Stimulated activated naive CD8-positive, alpha-beta T cell treated with anti-CD3 and anti-CD28 coated beads, Interleukin-15, Interleukin-2, amounts not matched to agents 100 U/mL and 50 U/mL, for 24 hours (primary cell): Measurements from ENCODE around the gene CXCL11.
A peak's percentile ranks its signal among the peaks of the same experiment; 100 is the strongest.
"Not testable (repeated sequence)": the region's sequence is repeated elsewhere in the genome, so short reads cannot be mapped to it uniquely, and the experiment has no call there.

Source experiments
- ATAC-seq: fragments of 150-1000 bp; cut with Tn5 transposase; one replicate; pipeline ENCODE4 v1.10.0; 2021
- DNase-seq: peaks from one replicate; pipeline ENCODE4 v3.0.0; 2021

Gene CXCL11

DNA sequence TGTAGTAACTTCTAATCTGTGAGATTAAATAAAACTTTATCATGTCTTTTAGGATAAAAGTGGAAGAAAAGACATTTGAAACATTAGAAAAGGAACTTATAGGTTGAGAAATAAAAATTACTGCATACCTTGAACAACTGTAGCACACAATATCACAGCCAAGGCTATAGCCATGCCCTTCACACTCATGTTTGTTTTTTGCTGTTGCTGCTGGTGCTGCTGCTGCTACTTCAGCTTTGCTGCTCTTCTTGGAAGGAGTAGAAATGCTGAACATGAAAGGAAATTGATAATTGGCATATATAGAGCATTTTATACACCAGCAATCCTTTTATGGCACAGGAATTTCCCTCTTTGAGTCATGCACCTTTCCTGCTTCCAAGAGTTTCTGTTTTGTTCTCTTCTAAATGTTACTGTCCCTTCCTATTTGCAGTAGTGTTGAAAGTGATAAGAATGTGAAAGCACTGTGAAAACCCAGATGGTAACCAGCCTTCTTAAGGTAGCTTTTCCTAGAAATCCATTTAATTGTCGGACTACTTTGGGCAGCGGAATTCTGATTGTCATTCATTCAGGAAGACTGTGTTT lies at the start of gene CXCL11:
CXCL11 (minus strand) TSS at position 272 of the 582 bp plus-strand sequence; CDS start at position 189, 83 bp downstream.
- no peak for DNase-seq
- ATAC-seq = no peak

DNA sequence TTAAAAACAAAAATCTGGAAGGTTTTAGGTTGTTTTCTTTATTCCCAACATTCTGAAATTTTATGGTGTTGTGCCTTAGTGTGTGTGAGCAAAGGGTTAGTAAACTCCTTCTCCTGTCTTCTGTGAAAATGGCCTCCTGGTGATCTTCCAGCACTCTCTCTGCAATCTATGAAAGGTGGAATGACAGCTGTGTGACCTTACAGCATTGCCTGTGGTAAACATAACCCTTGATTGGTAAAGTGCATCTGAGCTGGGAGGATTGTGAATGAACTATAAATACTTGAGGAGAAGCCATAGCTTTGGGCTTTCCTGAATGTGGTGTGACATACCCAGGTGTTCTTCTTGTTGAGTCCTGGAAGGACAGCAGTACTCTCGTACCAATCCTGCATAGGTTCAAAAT lies 48.7 kb upstream of the CXCL11 start:
- ATAC-seq (no peak), DNase-seq (no peak)

DNA sequence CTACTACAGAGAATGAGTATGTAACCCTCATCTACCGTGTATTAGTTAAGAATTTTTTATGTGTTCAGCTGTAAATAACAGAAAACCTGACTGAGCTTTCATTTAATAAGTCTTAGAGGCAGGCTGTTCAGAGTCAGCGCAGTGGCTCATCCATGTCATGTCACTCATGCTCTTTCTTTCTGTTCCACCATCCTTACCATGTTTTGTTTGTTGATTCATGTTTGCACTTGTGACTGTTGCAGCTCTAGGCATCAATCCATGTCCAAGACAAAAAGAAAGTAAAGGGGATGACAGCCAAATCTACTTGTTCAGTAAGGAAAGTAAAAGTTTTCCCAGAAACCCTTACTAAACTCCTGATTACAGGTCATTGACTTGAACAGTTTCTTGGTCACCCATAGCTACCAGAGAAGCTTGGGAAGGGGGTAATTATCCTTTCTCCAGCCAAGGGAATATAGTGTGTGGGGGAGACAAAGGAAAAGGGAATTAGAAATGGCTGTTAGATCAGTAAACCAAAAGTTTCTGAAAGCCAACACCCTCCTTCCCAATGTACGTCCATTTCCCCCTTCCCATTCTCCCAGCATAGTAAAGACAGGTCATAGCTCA lies 47.6 kb upstream of the CXCL11 start:
- no peak for ATAC-seq
- DNase-seq = no peak

DNA sequence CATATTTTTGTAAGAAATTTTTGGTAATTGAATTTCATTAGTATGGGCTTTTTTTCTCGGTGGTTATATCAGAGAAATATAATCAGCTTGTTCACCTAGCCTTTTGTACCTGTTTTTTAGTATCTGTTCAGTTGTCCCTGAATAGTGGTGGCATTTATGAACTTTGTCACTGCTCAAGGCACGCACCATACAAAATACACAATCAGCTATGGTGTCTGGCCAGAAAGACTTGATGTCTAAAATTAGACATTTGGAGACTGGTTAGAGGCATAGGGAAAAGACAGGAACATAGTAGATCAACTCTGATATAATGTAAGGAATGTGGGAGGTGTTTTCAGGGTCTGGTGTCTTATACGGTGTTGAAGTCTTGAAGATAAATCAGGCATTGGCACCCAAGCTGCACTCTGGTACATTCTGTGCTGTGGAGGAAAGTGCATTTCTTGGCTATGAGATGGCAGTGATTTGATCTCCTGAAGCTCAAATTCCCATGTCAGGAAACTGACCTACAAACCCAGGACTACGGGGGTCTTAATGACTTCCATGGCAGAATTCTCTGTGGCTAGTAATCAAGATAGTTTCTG lies 42.3 kb upstream of the CXCL11 start:
- no peak for ATAC-seq
- no peak for DNase-seq

DNA sequence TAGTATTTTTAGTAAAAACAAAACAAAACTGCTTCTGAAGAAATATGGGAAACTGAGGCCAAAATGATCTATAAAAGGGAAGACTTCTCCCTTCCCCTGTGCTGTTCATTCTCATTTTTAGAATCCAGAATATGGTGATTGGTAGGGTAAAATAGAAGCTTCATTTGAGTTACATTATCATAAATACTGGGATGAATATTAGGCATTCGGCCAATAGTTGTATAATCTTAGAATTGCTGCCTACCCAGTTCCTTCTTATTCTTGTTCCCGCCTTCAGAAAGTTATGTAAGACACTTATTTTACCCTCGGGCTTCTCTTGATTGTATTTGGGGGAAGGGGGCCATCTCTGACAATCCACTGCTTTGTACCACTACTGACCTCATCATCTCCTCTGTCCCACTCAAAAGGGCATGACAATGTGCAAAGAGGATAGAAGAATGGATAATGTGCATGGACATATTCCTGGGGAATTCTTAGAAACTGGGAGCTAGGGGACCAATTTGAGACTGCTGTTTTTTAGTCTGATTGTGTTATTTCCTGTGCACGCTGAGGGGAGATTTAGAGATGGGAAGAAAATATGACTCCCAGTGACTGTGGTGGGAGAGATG lies 39.2 kb upstream of the CXCL11 start:
- ATAC-seq (no peak), DNase-seq (no peak)

DNA sequence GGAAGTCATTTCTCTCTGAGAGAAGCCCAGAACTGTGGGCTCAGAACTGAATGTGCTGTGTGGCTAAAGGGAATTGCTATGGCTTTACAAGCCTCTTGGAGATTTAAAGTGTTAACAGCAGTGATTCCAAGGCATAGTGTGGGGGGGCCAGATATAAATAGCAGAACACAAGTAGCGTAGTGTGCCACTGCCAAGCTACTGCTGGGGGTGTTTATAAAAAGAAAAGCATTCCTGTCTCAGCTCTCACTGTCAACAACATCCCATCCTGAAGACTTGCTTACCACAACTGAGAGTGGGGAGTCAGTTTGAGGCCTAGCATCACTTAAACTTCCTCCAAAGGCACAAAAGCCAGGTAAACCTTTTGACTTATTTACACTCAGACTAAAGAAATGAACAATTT lies 38.6 kb upstream of the CXCL11 start, which contains the start of gene ART3:
ART3 (plus strand) TSS at position 242 of the 400 bp plus-strand sequence. CDS start 1,181 bp downstream, outside the sequence.
- ATAC-seq (no peak), DNase-seq (no peak)

DNA sequence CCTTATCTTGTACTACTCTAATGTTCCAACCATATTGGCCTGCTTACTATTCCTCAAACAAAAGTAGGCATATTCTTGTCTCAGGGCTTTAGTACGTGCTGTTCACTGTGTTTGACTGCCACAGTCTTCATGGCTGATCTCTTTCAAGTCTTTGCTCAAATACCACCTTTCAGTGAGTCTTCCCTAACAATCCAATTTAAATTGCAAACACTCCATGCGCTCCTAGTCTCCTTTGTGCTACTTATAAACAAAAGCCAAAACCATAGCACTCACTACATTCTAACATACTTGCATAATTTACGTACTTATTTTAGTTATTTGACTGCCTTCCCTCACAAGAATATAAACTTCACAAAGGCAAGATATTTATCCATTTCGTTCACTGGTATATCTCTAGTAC lies 36.9 kb upstream of the CXCL11 start:
- ATAC-seq = no peak
- DNase-seq = no peak

DNA sequence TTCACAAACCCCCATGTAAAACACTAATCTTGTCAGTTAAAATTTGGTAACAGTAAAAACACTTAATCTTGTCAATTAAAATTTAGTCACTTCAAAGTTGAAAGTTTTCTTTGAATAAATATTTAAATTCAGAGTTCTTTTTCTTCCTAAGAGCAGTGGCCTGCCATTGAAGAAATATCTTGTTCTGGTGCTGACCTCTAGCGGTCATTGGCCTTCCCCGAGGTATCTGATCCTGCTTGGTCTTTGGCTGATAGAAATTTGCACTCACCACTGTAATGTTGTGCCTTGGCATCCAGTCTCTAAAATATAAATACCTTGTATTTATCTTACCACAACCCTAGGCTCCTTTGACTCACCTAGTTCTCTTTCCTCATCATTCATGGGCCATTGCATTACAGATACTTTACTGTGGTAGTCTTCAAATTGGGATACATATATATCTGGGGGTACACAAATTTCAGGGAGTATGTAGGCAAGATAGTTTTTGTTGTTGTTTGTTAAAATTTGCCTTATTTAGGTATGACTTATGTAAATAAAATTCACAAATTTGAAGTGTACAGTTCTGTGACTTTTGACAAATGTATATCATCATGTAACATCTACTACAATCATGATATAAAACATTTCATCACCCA lies 31.9 kb upstream of the CXCL11 start:
- ATAC-seq (peak; percentile 81), DNase-seq (peak; percentile 77)

DNA sequence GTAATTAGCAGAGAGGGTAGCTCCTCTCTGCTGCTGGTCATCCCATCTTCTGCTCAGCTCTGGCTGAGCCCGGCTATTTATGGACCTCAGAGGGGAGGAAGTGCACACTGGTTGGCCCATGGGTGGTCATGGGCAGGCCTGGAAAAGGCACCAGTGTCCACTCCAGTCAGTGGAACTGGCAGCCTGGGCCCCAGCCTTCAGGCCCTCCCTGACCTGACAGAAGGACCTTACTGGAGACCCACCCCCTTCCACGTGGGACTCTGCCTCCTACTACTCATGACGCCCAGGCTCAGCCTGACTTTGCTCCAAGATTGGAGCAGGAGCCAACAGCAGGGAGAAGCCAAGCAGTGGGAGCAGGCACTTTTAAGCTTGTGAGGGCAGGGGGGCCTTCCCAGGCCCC lies 30.7 kb upstream of the CXCL11 start:
- no peak for DNase-seq
- no peak for ATAC-seq

DNA sequence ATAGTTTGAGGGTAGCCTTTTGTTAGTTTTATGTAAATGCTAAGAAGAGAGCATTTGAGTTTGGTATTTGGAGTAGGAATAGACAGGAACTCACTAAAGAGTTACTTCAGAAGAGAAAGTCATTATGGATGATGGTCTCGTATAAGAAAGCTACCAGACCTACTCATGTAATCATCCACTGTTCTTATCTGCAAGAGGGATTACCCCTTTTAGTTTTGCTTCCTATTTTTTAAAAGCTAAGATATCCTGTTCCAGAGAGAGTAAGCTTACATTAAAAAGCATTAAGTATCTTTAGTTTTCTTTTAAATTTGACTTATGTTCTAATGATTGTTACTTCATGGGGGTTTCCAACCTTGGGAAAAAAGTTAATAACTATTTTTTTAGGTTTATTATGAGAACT lies 26.1 kb upstream of the CXCL11 start:
- no peak for ATAC-seq
- no peak for DNase-seq

DNA sequence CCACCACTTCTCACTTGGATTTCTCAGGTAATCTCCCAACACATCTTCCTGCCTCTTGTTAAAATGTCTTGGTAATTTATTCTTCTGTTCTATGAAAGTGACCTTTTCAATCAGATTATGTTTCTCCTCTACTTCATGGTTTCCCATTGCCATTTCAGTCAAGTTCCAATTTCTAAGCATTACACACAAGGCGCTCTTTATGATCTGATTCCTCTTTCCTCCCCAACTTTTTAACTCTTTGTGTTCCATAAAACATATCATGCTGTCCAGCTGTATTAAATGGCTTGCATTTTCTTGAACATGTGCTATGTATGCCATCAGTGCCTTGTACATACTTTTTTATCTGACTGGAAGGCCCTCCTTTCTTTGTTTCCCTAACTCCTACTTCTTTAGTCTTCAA lies 25.6 kb upstream of the CXCL11 start:
- no peak for ATAC-seq

DNA sequence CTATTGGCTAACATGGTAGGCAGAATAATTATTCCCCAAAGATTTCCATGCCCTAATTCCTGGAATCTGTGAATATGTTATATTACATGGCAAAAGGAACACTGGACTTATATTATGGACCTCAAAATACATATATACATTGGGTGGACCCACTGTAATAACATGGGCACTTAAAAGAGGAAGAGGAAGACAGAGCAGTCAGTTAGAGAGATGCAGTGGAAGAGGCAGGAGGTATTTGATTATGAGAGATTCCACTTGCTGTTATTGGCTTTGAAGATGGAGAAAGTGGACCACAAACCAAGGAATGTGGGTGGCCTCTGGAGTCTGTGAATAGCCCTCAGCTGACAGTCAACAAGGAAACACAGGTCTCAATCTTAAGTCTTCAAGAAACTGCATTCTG lies 24.6 kb upstream of the CXCL11 start:
- DNase-seq (no peak), ATAC-seq (no peak)

More for the DNA sequence above, 25.6 kb upstream of the CXCL11 start:
- DNase-seq = no peak

DNA sequence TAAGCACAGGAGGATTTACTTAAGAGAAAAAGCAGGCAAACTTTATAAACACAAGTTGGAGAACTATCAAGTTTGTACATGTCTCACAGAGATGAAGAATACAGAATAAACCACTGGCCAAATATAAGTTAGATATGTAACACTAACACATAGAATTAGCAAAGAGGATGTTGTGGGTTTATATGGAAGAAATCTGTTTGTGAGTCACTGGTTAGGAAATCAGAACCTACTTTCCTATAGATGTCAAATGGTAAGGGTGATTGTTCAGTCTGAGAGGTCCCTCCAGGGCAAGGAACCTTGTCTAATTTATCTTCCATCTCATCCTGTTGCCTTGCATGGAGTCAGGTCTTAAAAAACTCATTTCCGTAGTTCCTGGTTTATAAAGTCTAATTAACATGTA lies 23.9 kb upstream of the CXCL11 start:
- DNase-seq (no peak), ATAC-seq (peak; percentile 71)

DNA sequence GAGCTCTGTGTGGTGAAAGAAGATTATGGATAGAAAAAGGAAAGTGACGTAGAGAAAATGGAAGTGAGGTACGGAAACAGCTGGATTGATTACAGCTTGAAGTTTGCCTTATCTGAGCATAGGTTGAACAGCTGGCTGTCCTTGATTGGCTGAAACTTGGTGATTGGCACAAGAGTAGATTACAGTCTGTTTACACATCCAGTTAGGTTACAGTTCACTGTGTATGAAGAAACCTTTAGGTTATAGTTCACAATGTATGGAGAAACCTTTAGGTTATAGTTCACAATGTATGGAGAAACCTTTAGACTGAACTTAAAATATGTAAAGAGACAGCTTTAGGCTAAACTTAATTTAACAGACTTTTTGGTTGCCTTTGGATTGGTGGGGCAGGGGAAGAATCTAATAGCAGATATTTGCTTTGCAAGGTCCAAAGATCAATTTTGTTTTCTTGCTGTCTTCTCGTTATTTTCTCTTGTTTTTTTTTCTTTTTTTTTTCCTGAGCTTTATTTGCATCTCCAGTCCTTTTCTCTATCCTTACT lies 23.1 kb upstream of the CXCL11 start:
- DNase-seq (no peak), ATAC-seq (no peak)

DNA sequence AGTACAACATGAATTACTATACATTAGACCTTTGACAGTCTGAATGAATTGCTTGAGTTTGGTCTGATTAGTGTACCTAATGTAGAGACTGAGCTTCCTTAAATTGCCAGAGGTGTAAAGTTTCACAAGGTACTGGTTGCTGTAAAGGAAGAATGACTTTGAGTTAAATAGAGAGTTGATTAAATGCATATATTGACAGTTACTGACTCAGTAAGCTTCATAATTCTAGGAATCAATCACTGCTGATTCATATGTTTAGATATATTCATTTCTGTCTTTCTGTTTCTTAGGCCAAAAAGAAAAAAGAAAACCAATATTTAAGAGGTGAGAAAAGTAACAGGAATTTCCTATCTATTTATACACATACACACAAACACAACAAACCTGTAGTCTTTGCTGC lies 22.4 kb upstream of the CXCL11 start:
- ATAC-seq = peak; percentile 71
- DNase-seq = no peak

DNA sequence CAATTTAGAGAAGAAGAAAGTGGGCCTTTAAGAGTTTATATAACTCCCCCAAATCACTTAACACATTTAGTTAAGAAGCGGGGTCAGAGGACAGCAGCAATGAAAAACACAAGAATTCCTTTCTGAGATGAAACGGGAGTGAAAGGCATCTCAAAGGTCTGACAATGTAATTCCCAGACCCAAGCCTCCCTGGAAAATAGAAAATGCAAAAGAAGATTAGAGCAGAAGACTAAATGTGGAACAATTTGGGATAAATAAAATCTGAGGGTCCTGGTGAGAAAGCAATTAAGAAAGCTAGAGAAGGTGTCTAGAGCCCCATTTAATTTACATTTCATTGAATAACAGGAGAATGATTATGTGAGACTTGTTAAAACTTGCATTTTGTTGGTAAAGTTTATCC lies 19.6 kb upstream of the CXCL11 start:
- DNase-seq (no peak), ATAC-seq (no peak)

DNA sequence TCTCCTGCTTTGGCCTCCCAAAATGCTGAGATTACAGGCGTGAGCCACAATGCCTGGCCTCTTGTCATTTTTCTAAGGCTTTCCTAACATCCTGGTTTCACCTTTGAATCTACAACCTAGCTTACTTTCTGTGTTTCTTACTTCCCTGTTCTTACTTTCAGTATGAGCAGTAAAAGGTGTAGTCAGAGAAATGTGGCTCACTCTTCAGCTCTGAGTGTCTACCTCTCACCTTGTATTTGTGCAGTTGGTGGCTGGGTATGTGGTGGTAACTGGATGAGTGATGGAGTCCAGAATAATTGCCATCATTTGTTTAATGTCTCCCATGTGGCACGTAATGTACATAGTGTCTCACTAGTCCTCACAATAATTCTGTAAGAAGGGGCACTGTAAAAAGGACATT lies 19.1 kb upstream of the CXCL11 start:
- ATAC-seq = peak; percentile 80
- DNase-seq = no peak

DNA sequence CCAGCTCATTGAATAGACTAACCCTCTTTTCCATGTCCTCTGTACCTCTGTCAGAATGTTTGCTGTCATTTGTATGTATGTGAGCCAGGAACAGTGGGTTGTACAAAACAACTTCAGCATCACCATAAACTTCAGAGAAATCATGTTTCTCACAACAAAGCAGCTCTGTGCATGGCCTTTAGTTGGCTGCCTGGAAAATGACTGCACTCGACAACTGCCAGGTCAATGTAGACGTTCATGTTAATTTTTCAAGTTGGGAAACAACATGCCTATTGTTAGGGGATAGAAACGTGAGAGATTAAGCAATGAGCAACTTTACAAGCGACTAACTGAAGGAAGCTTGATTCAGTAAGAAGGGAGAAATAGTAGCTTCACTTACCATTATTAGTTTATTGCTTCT lies 17.9 kb upstream of the CXCL11 start:
- DNase-seq = no peak
- no peak for ATAC-seq

DNA sequence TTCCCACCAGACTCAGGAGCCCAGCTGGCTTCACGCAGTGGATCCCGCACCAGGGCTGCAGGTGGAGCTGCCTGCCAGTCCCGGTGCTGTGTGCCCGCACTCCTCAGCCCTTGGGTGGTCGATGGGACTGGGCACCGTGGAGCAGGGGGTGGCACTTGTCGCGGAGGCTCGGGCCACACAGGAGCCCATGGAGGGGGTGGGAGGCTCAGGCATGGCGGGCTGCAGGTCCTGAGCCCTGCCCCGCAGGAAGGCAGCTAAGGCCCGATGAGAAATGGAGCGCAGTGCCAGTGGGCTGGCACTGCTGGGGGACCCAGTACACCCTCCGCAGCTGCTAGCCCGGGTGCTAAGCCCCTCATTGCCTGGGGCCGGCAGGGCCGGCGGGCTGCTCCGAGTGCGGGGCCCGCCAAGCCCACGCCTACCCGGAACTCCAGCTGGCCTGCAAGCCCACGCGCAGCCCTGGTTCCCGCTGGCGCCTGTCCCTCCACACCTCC lies 14.7 kb upstream of the CXCL11 start:
- not testable (repeated sequence) for ATAC-seq, DNase-seq

DNA sequence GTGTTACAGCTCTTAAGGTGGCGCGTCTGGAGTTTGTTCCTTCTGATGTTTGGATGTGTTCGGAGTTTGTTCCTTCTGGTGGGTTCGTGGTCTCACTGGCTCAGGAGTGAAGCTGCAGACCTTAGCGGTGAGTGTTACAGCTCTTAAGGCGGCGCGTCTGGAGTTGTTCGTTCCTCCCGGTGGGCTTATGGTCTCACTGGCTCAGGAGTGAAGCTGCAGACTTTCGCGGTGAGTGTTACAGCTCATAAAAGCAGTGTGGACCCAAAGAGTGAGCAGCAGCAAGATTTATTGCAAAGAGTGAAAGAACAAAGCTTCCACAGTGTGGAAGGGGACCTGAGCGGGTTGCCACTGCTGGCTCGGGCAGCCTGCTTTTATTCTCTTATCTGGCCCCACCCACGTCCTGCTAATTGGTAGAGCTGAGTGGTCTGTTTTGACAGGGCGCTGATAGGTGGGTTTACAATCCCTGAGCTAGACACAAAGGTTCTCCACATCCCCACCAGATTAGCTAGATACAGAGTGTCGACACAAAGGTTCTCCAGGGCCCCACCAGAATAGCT lies 14.1 kb upstream of the CXCL11 start:
- DNase-seq, ATAC-seq: not testable (repeated sequence)

DNA sequence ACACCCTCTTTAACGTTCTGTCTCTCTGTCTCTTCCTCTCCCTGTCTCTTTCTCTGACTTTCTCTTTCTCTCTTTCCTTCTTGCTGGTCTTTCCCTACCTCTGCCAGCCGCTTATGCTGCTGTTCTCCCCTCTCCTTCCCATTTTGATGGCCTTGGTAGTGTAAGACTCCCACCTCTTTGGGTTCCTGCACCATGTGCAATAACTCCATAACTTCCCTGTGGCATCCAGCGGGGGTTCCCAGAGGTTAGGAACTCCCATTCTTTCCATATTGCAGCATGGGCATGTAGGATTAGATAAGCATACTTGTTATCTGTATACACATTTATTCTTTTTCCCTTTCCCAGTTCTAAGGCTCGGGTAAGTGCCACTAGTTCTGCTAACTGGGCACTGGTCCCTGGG lies 8.8 kb upstream of the CXCL11 start:
- ATAC-seq, DNase-seq: not testable (repeated sequence)

DNA sequence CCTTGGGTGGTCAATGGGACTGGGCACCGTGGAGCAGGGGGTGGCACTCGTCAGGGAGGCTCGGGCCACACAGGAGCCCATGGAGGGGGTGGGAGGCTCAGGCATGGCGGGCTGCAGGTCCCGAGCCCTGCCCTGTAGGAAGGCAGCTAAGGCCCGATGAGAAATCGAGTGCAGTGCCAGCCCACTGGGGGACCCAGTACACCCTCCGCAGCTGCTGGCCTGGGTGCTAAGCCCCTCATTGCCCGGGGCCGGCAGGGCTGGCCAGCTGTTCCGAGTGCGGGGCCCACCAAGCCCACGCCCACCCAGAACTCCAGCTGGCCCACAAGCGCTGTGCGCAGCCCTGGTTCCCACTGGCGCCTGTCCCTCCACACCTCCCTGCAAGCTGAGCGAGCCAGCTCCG lies 7.4 kb upstream of the CXCL11 start:
- not testable (repeated sequence) for ATAC-seq, DNase-seq
